ENCODE data around the gene NT5C2. TPM values are rescaled to one million over a fixed set of nuclear protein-coding genes. Genes with fewer than 3 reads are reported as not detected.
A peak's percentile ranks its signal among the peaks of the same experiment; 100 is the strongest.
"Not testable (repeated sequence)": the region's sequence is repeated elsewhere in the genome, so short reads cannot be mapped to it uniquely, and the experiment has no call there.

Gene NT5C2
- polyA plus RNA-seq (ENCODE audit: insufficient read length): 133 TPM

DNA sequence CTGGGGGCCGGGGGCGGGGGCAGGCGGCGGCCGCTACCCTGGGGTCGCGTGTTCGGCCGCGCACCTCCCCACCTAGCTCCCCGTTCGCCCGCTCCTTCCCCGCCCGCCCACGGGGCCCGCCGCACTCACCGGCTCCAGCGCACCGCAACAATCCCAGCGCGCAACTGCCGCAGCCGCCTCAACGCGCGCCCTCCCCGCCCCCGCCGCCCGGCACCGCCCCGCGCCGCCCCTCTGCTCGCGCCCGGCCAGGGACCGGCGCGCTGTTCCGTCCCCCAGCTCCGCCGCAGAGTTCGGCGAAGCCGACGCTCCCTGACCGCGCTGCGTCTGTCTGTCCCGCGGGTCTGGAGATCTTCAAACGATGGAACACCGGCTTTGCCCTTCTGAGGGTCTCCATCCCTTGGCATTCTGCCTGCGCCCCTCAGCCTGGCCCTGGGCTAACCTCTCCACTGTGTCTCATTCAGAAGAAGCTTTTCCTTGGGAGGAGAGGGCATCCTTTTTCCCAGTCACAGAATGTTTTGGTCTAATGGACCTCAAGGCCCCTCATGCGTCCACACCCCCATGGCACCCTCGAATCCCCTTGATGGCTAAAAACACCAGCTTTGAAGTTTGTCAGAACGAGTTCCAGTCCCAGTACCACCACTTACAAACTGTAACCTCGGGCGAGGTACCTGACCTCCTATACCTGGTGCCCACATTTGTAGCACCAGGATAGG lies at the start of gene NT5C2:
Gene NT5C2, minus strand, starts transcription at position 166 of the 713 bp plus-strand sequence. CDS start 18,314 bp downstream, outside the sequence.
- peak; percentile 87 for DNase-seq

DNA sequence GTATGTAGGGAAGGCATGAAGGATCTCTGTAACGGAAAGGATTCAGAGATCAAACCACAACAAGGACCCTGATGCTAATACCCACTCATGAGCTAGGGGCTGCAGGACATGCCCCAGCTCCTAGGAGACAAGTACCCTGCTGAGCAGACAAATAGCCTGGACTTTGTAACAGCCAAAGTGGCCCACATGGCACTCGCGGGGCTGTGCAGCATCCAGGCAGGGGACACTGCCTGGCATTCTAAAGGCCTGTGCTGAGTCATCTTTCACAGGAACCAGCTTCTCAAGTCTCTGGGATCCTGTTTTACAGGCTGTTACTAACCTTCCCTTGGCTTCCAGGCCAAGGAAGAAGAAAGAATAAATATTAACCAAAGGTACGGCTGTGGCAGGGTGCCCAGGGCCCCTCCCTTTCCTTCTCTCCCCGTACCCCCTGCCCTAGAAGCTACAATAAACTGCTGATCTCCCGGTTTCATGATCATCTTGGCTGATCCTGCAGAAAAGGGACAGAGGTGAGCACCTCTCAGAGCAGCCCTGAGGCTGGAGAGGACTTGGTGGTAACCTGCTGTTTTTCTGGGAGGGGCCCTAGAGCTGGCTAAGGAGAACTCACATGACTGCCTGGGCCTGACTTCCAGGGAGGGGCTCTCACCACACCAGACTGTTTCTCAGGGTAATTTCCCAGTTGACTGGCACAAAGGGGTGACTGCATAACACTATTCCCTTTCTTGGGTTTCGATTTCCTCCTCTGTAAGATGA lies 48.4 kb upstream of the NT5C2 start:
- no peak for DNase-seq

DNA sequence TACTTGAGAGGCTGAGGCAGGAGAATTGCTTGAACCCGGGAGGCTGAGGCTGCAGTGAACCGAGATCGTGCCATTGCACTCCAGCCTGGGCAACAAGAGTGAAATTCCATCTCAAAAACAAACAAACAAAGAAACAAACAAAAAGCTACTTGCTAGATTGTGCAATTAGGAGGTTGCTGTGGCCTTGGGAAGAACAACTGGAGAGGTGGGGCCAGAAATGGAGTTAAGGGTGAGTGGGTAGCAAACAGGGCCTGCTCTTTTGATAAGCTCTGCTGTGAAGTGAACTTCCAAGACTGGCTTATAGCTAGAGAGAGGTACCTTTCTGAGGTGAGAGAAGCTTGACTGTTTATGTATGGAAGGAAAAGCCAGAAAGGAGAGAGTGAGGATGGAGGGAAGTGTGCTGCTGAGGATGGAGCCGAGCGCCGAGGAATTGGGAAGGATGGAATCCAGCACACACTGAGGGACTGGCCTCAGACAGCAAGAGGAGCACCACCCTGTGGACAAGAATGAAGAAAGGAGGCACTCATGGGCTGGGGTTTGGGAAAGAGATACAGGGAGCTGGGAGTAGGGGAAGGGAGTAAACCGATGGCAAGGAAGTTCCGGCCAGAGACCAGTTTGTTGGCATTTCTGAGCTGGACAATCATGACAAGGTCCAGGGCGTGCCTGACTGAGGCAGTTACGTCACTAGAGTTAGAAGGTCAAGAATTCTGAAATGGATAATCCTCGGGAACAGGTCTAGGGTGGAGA lies 45.6 kb upstream of the NT5C2 start:
- no peak for DNase-seq

DNA sequence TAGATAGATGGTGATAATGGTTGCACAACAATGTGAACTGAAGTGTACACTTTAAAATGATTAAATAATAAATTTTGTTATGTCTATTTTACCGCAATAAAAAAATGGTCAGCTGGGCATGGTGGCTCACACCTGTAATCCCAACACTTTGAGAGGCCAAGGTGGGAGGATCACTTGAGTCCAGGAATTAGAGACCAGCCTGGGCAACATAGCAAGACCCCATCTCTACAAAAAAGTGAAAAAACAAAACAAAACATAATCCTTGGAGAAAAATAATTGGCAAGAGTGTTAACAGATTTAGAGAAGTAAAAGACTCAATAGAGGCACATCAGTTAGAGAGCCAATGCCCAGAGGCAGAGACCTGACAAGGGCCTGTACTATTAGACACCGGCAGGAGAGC lies 42.7 kb upstream of the NT5C2 start:
- DNase-seq: no peak

DNA sequence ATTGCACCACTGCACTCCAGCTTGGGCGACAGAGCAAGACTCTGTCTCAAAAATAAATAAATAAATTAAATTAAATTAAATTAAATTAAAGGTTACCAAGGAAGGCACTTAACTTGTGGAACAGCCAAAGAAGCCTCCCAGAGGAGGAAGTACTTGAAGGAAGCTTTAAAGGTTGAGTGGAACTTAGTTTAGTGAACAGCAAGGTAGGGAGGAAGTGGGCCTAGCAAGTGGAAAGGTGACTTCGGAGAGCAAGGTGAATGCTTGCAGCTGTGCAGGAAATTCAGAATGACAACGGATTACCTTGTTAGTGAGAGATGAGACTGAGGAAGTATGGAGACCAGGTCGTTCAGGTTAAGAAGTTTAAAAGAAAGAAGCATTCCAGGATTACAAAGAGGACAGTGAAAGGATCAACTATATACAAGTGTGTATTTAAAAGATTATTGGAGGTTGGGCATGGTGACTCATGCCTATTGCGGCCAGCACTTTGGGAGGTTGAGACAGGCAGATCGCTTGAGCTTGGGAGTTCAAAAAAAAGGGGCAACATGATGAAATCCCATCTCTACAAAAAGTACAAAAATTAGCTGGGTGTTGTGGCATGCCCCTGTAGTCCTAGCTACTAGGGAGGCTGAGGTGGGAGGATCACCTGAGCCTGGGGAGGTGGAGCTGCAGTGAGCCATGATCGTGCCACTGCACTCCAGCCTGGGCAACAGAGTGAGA lies 39.9 kb upstream of the NT5C2 start:
- no peak for DNase-seq

DNA sequence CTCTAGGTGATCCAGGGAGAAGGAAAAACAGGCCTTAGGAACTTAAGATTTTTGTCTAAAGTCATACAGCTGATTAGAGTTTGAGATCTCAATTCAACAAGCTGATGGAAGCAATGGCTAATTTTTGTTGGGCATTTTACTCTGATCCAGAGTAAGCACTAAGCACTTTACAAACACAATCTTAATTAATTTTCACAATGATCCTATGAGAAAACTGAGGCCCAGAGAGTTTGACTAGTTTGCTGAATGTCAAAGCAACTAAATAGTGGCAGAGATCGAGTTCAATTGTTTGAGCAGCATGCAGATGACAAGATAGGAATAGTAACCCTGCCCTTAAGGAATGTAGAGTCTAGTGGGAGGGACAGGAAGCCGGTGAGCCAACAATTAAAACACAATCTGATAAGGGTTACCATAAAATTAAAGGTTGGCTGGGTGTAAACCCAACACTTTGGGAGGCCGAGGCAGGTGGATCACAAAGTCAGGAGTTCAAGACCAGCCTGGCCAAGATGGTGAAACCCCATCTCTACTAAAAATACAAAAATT lies 39.1 kb upstream of the NT5C2 start:
- no peak for DNase-seq

DNA sequence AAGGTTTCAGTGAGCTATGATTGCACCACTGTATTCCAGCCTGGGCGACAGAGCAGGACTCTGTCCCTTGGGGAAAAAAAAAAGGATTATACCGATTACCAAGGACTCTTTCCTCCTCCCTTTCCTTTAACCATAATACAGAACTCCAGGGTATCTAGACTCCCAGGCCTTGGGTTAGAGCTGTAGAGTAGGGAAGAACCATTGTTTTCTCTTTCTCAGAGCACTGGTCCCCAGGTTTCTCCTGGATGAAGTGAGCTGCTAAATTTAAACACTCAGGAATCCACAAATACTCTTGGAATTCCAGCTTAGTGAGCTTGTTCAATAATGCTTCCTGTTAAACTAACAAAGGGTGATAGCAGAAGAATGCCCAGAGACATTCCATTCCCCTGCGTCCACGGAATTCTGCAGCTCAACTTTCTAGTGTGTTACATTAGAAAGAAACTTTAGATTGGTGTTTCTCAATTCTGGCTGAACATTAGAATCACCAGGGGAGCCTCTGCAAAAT lies 38.0 kb upstream of the NT5C2 start:
- DNase-seq: no peak

DNA sequence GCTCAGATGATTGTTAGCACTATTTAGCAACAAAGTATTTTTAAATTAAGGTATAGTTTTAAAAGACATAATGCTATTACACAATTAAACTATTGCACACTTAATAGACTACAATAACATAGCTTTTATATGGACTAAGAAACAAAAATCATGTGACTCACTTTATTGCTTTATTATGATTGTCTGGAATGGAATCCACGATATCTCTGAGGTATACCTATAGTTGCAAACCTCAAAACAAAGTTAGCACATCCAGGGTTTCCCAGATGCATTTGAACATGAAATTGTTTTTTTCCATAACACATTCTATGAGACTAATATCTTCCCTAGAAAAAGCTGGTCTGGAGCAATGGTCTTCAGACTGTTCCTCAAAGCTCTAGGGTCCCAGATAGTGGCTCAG lies 34.3 kb upstream of the NT5C2 start:
- DNase-seq: no peak

DNA sequence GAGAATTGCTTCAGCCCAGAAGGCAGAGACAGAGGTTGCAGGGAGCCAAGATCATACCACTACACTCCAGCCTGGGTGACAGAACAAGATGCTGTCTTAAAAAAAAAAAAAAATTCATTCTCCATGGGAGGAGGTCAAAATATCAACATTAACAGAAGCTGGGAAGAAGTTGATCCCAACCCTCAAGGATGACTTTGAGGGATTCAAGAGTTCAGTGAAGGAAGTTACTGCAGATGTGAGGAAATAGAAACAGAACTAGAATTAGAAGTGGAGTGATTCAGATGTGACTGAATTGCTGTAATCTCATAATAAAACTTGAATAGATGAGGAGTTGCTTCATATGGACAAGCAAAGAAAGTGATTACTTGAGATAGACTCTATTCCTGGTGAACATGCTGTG lies 32.9 kb upstream of the NT5C2 start:
- DNase-seq: no peak

DNA sequence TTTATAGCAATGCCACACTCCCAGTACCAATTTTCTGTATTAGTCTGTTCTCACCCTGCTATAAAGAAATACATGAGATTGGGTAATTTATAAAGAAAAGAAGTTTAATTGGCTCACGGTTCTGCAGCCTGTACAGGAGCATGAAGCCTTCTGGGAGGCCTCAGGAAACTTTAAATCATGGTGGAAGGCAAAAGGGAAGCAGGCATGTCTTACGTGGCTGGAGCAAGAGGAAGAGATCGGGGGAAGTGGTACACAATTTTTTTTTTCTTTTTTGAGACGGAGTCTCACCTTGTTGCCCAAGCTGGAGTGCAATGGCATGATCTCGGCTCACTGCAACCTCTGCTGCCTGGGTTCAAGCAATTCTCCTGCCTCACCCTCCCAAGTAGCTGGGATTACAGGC lies 31.6 kb upstream of the NT5C2 start:
- not testable (repeated sequence) for DNase-seq

DNA sequence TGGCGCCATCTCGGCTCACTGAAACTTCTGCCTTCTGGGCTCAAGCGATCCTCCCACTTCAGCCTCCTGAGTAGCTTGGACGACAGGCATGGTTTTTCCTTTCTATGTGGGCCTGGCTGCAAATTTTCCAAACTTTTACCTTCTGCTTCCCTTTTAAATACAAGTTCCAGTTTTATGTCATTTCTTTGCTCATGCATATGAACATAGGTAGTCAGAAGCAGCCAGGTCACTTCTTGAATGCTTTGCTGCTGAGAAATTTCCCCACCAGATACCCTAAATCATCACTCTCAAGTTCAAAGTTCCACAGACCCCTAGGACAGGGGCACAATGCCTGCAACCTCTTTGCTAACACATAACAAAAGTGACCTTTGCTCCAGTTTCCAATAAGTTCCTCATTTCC lies 31.1 kb upstream of the NT5C2 start:
- DNase-seq: no peak

DNA sequence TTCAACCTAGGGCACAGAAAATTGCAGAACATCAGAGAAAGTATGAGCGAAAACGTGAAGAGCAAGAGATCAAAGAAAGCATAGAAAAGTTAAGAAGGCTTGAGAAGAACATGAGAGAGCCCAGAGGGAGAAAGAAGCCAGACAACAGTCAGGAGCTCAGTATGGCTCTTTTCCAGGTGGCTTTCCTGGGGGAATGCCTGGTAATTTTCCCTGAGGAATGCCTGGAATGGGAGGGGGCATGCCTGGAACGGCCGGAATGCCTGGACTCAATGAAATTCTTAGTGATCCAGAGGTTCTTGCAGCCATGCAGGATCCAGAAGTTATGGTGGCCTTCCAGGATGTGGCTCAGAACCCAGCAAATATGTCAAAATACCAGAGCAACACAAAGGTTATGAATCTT lies 23.3 kb upstream of the NT5C2 start:
- DNase-seq: not testable (repeated sequence)

DNA sequence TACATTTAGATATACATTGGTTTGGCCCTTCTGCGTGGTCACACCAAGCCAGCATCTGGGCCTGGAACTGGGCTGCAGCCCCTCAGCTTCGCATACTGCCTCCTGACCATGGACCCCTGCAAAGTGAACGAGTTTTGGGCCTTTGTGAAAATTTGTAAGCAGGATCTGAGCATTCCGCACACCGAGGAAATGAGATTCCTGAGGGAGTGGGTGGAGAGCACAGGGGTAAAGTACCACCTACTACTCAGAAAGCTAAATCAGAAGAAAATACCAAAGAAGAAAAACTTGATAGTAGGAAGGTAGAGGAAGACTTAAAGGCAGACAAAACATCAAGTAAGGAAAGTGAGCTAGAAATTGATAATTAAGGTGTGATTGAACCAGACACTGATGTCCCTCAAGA lies 22.5 kb upstream of the NT5C2 start:
- no peak for DNase-seq

DNA sequence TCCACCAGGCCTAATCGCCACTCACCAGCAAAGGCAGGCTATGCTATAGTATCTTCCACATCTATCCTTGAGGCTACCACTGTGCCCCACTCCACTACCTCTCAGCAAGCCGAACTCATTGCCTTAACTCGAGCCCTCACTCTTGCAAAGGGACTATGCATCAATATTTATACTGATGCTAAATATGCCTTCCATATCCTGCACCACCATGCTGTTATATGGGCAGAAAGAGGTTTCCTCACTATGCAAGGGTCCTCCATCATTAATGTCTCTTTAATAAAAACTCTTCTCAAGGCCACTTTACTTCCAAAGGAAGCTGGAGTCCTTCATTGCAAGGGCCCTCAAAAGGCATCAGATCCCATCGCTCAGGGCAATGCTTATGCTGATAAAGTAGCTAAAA lies 17.2 kb upstream of the NT5C2 start:
- not testable (repeated sequence) for DNase-seq

DNA sequence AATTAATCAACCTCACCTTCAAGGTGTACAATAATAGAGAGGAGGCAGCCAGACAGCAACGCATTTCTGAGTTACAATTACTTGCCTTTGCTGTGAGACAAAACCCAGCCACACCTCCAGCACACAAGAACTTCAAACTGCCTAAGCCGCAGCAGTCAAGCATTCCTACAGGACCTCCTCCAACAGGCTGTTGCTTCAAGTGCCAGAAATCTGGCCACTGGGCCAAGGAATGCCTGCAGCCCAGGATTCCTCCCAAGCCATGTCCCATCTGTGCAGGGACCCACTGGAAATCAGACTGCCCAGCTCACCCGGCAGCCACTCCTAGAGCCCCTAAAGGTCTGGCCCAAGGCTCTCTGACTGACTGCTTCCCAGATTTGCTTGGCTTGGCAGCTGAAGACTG lies 14.6 kb upstream of the NT5C2 start:
- DNase-seq: not testable (repeated sequence)

DNA sequence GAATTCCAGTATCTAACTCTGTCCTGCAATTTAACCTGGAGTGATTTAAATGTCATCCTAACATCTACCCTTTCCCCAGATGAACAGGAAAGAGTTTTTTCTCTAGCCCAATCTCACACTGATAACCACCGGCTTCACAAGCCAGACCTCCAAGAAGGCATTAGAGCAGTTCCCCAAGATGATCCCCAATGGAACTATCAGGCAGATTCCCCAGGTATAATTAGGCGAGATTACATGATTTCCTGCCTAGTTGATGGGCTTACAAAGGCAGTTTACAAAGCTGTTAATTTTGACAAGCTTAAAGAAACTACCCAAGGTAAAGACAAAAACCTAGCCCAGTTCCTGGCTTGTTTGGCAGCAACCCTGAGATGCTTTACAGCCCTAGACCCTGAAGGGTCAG lies 14.1 kb upstream of the NT5C2 start:
- DNase-seq: no peak

DNA sequence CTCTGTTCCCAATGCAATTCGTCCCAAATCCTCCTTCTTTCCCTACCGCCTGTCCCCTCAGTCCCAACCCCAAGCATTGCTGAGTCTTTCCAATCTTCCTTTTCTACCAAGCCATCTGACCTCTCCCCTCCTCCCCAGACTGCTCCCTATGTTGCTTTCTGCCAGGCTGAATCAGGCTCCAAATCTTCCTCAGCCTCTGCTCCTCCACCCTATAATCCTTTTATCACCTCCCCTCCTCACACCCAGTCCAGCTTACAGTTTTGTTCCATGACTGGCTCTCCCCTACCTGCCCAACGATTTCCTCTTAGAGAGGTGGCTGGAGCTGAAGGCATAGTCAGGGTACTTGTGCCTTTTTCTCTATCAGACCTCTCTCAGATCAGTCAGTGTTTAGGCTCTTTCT lies 13.6 kb upstream of the NT5C2 start:
- not testable (repeated sequence) for DNase-seq

DNA sequence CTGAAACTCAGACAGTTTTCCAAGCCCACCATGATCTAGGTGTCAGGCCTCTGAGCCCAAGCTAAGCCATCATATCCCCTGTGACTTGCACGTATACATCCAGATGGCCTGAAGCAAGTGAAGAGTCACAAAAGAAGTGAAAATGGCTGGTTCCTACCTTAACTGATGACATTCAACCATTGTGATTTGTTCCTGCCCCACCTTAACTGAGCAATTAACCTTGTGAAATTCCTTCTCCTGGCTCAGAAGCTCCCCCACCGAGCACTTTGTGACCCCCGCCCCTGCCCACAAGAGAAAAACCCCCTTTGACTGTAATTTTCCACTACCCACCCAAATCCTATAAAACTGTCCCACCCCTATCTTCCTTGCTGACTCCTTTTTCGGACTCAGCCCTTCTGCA lies 12.3 kb upstream of the NT5C2 start:
- not testable (repeated sequence) for DNase-seq

DNA sequence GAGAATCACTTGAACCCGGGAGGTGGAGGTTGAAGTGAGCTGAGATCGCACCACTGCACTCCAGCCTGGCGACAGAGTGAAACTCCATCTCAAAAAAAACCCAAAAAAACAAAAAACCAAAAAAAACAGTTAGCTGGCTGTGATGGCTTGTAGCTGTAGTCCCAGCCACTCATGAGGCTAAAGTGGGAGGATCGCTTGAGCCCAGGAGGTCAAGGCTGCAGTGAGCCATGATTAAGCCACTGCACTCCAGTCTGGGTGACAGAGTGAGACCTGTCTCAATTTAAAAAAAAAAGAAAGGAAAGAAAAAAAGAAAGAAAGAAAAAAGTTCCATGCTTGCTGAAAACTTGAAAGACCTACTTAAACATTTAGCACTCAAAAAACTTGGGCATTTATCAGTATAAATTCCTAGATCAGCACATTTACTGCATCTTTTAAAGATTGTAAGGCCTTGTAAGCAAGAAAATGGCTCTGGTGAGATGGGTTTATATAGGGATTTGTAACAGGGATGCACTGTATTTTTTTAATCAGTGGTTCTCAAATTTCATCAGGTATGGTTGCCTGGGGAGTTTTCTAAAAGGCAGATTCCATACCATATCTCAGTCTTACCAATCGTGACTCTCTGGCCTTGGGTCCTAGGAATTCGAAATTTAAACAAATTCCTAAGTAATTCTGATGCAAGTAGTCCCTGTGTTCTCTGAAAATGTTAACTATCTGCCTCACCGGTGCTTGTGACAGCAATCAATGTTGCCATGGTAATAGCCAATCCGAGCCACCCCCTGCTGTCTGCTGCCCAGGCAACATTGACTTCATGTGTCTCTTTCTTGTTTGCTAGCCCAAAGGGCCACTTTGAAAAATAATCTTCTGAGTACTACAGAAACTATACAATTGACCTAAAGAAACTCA lies 11.5 kb upstream of the NT5C2 start:
- DNase-seq: no peak

DNA sequence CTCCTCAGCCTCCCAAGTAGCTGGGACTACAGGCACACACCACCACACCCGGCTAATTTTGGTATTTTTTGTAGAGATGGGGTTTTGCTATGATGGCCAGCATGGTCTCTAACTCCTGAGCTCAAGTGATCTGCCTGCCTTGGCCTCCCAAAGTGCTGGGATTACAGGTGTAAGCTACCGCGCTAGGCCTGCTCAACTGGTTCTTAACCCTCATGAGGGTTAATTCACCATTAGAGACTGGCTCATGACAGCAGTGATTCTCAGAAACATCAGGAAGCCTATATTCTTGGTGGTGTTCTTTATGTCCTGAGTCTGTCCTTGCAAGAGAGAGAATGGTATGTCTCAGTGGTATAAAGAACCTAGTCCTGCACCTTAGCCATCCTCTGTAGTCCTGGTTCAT lies 10.4 kb upstream of the NT5C2 start:
- DNase-seq: no peak

DNA sequence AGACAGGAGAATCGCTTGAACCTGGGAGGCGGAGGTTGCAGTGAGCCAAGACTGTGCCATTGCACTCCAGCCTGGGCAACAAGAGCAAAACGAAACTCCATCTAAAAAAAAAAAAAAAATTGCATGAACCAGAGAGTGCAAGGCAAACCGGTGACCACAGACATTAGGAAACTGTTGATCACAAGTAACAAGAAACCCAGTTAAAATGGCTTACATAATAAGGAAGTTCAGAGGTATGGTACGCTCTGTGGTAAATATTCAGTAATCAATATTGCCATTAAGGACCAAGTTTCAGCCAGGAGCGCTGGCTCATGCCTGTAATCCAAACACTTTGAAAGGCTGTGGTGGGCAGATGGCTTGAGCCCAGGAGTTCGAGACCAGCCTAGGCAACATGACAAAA lies 9.2 kb upstream of the NT5C2 start:
- no peak for DNase-seq

Measured in hindlimb muscle (tissue), 1 donor.